GM12891 (cell line): ENCODE data around the gene RAP1GAP.

Experiments
- PAX5 ChIP-seq: IDR thresholded peaks from 2 replicates; pipeline ENCODE4 v1.6.1; 2011; ENCODE audit warnings: low read length, moderate library complexity, mild to moderate bottlenecking; ENCODE audit not compliant: insufficient read depth, severe bottlenecking
- POLR2A ChIP-seq: IDR thresholded peaks from 2 replicates; pipeline ENCODE4 v1.6.1; 2011; ENCODE audit warnings: low read depth, low read length, control low read depth
- POLR2AphosphoS5 ChIP-seq: IDR thresholded peaks from 2 replicates; pipeline ENCODE4 v1.6.1; 2011; ENCODE audit warnings: low read depth, low read length, control low read depth
- SPI1 ChIP-seq: IDR thresholded peaks from 2 replicates; pipeline ENCODE4 v1.6.1; 2011; ENCODE audit warnings: low read depth, low read length, control low read depth
- TAF1 ChIP-seq: IDR thresholded peaks from 2 replicates; pipeline ENCODE4 v1.6.1; 2011; ENCODE audit warnings: low read depth, low read length, control low read depth

DNA sequence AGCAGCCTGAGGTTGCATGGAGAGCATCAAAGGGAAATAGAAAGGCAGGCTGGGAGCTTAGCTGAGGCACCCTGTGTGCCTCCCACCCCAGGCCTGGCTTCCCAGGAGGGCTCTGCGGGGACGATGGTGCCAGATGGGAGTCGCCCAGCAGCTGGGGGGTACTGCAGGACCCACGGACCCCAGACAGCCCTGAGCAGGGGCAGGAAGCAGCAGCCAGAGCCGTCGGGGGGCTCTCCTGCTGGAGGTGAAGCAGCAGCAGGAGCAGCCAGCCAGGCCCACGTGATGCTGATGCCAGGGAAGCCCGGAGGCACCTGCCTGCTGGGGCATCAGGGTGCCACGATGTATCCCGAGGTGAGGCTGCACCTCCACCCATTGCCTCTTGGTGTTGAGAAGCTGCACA, 20.4 kb downstream of the RAP1GAP start:
- TF ChIP-seq POLR2A: no peak
- TF ChIP-seq POLR2AphosphoS5: no peak
- TF ChIP-seq PAX5: no peak
- no peak for TF ChIP-seq TAF1
- TF ChIP-seq SPI1: no peak
